HG02642 (cell line): ENCODE measurements around the gene USP37.

ENCODE experiments used
- ATAC-seq: cut with Tn5 transposase; IDR thresholded peaks from one replicate; pipeline ENCODE4 v1.9.1; 2021; ENCODE audit warnings: mild to moderate bottlenecking; ENCODE audit not compliant: unreplicated experiment, poor library complexity

The USP37 gene

GRCh38 chr2:218568190-218569037 lies at the start of gene USP37, which contains the start of gene CNOT9:
Gene USP37, minus strand, starts transcription at chr2:218568351. Its CDS starts 9,698 bp downstream, at chr2:218558653.
Gene CNOT9, plus strand, starts transcription at chr2:218568839. Its CDS starts 116 bp downstream, at chr2:218568955.
- ATAC-seq, result peak; percentile 87

GRCh38 chr2:218615868-218616315 lies 47.7 kb upstream of the USP37 start:
- no peak for ATAC-seq

GRCh38 chr2:218607436-218608115 lies 39.4 kb upstream of the USP37 start, which contains the start of gene PLCD4:
Gene PLCD4, plus strand, starts transcription at chr2:218607899. Its CDS starts 7,841 bp downstream, at chr2:218615740.
- no peak for ATAC-seq

- ATAC-seq, result no peak
These were observed 37.3 kb upstream of the USP37 start for GRCh38 chr2:218605432-218605831.

GRCh38 chr2:218585541-218585940 lies 17.4 kb upstream of the USP37 start:
- no peak for ATAC-seq

- no peak for ATAC-seq
These were observed 16.1 kb upstream of the USP37 start for GRCh38 chr2:218583983-218584850.

- ATAC-seq, result no peak
These were observed 13.9 kb upstream of the USP37 start for GRCh38 chr2:218582076-218582475.

GRCh38 chr2:218578272-218578877 lies 10.2 kb upstream of the USP37 start:
- ATAC-seq, result no peak

- ATAC-seq, result no peak
These were observed 9.5 kb upstream of the USP37 start for GRCh38 chr2:218577482-218578220.

- ATAC-seq, result no peak
These were observed 8.7 kb upstream of the USP37 start for GRCh38 chr2:218576854-218577253.

- no peak for ATAC-seq
These were observed 2.7 kb upstream of the USP37 start for GRCh38 chr2:218570850-218571249.

GRCh38 chr2:218569661-218570500 lies 1.7 kb upstream of the USP37 start:
- ATAC-seq, result no peak

- ATAC-seq, result peak; percentile 34
These were observed 884 bp upstream of the USP37 start for GRCh38 chr2:218569038-218569431.

GRCh38 chr2:218567797-218568189 lies 358 bp downstream of the USP37 start:
- ATAC-seq, result peak; percentile 50

- ATAC-seq, result no peak
These were observed 1.9 kb downstream of the USP37 start for GRCh38 chr2:218566296-218566695.

GRCh38 chr2:218564056-218564455 lies 4.1 kb downstream of the USP37 start:
- no peak for ATAC-seq

- no peak for ATAC-seq
These were observed 9.2 kb downstream of the USP37 start for GRCh38 chr2:218558986-218559385.

- ATAC-seq, result no peak
These were observed 10.2 kb downstream of the USP37 start for GRCh38 chr2:218557941-218558340.
